ENCODE data around the gene SEPHS1. TPM values are rescaled to one million over a fixed set of nuclear protein-coding genes. Genes with fewer than 3 reads are reported as not detected.

The SEPHS1 gene
- total and polyA plus RNA-seq, 2 donors (not counting 3 experiments of a cell fraction or from before 2014, with no cell fraction given): 40.6 to 55.4 TPM

GRCh38 chr10:13291821-13292773 lies 56.0 kb downstream of the SEPHS1 start:
- BruUV-seq (replicated peaks): no TSS peak
- no peaks in the 10 kb centered on the region for H3K79me2 ChIP-seq (ENCODE audit: control insufficient read depth, insufficient read depth, low read length)
- no peaks in the 10 kb centered on the region for H3K9me1 ChIP-seq (replicated peaks; ENCODE audit: control insufficient read depth, extremely low read depth, insufficient read depth, low read length)
- FAIRE-seq (no peak), DNase-seq (ENCODE audit: low read depth, low spot score) (no peak)
- no peaks in the 10 kb centered on the region for H3K4me1 ChIP-seq (ENCODE audit: control insufficient read depth, extremely low read depth, insufficient read depth, low read length)
- no peaks in the 10 kb centered on the region for H3K27me3 ChIP-seq (ENCODE audit: control insufficient read depth in 2 of 2, insufficient read depth in 2 of 2, low read length in 2 of 2)
- no peak overlapping the region for H3K4me2 ChIP-seq (ENCODE audit: insufficient read depth, low read length)
- POLR2A ChIA-PET: no interaction called here
- no peak overlapping the region for H3K9ac ChIP-seq (replicated peaks; ENCODE audit: extremely low read depth, insufficient read depth, low read length)
- no peaks in the 10 kb centered on the region for H3K9me3 ChIP-seq (replicated peaks; ENCODE audit: control insufficient read depth, insufficient read depth, low read length)
- no peak for TF ChIP-seq CTCF (IDR thresholded peaks at IDR 0.05; ENCODE audit: extremely low read depth in 1 of 2, insufficient read depth in 1 of 2, low read depth in 1 of 2, low read length in 2 of 2)
- no peak for TF ChIP-seq JUN (IDR thresholded peaks at IDR 0.05; ENCODE audit: borderline replicate concordance, insufficient read depth, insufficient read length, low read depth)
- no peak for TF ChIP-seq EZH2 (IDR thresholded peaks at IDR 0.05; ENCODE audit: borderline replicate concordance, low read depth, low read length, severe bottlenecking)
- no peak for TF ChIP-seq POLR2A (IDR thresholded peaks at IDR 0.05; ENCODE audit: low read depth, low read length)
- no peak for TF ChIP-seq MYC (IDR thresholded peaks at IDR 0.05; ENCODE audit: low read depth, low read length)
- no peak for TF ChIP-seq FOS (IDR thresholded peaks at IDR 0.05; ENCODE audit: borderline replicate concordance, insufficient read depth, low read length)
- TF ChIP-seq POLR2AphosphoS5 (IDR thresholded peaks at IDR 0.05; ENCODE audit: insufficient read depth, low read depth, low read length): no peak
- no peak for TF ChIP-seq MAX (IDR thresholded peaks at IDR 0.05; ENCODE audit: insufficient read depth, insufficient read length)
- no peak for TF ChIP-seq GATA2 (IDR thresholded peaks at IDR 0.05; ENCODE audit: insufficient read depth, insufficient read length, low read depth, low read length)
- intact Hi-C loops (cut with micrococcal nuclease): no loop called here
- no peaks in the 10 kb centered on the region for H3K36me3 ChIP-seq (ENCODE audit: control insufficient read depth in 2 of 2, extremely low read depth in 1 of 2, insufficient read depth in 2 of 2, low read length in 2 of 2)
- no peaks in the 10 kb centered on the region for H4K20me1 ChIP-seq (replicated peaks; ENCODE audit: control insufficient read depth, extremely low read depth, insufficient read depth, low read length)
- CTCF ChIA-PET: interaction anchor here (0.9 to 4.0 kb wide), 2 partner anchors 10 kb away, joined by 4 to 15 read pairs; no protein-coding TSS in a partner anchor
- dilution Hi-C loops (cut with MboI; ENCODE audit: extremely low pct_ligation_motif_present, low sequenced_read_pairs): no loop called here
- no peak overlapping the region for H2AFZ ChIP-seq (ENCODE audit: low read depth, low read length)
- H3K27ac ChIP-seq (ENCODE audit: insufficient read depth, low read depth, low read length): no peak overlapping the region
- no peak overlapping the region for H3K4me3 ChIP-seq (replicated peaks in 1 of 3; ENCODE audit: insufficient read depth in 1 of 3, low read depth in 1 of 3, low read length in 3 of 3)

Measured in endothelial cell of umbilical vein (primary cell).